SHP77 (cell line): ENCODE data around the gene MESD.
A peak's percentile ranks its signal among the peaks of the same experiment; 100 is the strongest.
"Not testable (repeated sequence)": the region's sequence is repeated elsewhere in the genome, so short reads cannot be mapped to it uniquely, and the experiment has no call there.

Experiments
- DNase-seq, 2 experiments: peaks; one replicate each; lab custom pipeline; 2025; lab: John Stamatoyannopoulos, UW

Gene MESD

DNA sequence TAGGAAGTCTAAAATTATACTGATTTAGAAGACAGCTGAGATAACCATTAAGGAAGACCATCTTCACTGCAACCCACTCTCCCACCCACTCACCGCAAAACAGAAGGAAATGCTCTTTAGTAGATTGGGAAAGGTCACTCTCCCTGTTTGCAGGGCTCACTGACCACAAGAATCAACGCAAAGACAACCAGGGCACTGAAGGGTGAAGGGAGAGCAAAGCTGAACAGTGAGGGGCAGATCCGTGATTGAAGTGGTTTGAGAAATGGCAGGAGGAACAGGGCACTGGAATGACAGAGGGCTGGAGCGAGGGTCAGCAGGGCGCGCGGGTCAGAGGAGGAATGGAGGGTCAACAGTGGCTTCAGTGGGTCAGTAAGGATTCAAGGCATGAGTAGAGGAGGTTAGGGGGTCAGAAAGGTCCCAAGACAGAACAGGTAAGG lies 520 bp downstream of the MESD start:
- DNase-seq = no peak

DNA sequence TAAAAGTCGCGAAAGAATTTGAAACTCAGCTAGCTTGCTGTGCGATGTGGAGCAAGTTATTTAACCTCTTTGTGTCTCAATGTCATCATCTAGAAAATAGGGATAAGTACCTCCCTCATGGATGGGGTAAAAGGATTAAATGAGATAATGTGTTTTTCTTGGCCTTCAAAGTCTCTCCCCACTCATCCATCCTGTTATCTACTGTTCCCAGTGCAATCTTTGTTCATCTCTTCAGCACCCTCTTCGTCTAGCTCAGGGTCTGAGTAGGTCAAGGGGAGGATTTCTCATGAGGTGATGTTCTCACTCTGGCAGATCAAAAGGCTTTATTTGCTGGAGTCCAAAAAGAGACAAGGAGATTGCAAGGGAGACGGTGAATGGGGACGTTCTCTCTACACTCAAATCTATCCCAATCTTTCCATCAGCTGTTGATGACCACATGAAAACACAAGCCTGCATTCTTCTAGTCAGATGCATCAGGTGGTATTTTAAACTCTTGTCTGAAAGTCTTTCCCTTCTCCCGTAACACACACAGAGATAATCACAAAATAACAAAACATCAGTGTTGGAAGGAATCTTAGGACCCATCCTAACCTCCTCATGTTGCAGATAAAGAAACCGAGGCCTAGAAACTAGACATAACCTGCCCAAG lies 1.3 kb downstream of the MESD start:
- DNase-seq = no peak

DNA sequence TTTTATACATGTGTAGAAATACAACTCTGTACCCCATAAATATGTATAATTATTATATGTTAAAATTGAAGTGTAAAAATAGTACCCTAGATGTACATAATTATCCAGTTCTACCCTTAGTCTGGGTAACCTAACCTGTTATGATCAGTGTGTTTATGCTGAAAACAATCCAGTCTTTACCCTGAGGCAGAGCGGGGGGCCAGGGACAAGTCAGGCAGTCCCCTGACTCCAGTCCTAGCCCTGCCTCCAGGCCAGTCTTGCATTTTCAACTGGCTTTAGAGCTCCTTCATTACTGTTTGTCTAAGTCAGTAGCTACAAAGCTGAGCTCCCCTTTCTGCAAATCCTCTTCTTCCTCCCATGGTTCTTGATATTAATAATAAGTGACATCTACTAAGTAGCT lies 3.1 kb downstream of the MESD start:
- no peak for DNase-seq

DNA sequence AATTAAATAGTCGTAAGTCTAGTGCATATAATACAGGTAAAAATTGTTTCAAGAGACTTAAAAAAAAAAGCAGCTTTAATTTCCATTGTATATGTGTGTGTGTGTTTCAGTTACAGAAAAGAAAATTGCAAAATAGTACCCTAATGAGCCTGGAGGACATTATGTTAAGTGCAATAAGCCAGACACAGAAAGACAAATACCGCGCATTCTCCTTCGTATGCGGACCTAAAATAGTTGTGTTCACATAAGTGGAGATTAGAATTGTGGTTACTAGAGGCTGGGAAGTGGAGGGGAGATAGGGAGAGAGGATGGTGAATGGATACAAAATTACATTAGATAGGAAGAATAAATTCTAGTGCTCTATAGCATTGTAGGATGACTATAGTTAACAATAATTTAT lies 3.6 kb downstream of the MESD start:
- DNase-seq = no peak

DNA sequence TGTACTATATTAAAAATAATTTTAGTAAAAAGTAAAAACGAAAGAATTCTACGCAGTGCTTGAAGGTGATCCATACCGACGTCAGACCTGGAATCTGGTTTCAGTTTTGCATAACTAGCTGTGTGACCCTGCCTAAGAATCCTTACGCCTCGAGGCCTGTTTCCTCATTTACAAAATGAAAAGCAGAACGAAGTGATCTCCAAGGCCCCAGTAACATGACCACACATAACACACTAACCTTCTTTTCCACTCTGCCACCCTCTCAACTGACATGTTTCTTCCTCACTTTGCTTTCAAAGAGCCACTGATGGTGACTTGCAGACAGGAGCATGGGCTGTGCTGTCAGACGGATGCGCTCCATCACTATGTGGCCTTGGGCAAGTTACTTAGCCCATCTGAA lies 4.8 kb downstream of the MESD start:
- no peak for DNase-seq

DNA sequence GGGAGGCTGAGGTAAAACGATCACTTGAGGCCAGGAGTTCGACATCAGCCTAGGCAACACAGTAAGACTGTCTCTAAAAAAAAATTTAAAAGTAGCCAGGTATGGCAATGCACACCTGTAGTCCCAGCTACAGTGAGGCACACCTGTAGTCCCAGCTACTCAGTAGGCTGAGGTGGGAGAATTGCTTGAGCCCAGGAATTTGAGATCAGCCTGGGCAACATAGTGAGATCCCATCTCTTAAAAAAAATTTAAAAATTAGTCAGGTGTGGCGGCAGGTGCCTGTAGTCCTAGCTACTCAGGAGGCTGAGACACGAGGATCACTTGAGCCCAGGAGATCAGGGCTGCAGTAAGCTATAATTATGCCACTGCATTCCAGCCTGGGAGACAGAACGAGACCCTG lies 6.8 kb downstream of the MESD start:
- no peak for DNase-seq

DNA sequence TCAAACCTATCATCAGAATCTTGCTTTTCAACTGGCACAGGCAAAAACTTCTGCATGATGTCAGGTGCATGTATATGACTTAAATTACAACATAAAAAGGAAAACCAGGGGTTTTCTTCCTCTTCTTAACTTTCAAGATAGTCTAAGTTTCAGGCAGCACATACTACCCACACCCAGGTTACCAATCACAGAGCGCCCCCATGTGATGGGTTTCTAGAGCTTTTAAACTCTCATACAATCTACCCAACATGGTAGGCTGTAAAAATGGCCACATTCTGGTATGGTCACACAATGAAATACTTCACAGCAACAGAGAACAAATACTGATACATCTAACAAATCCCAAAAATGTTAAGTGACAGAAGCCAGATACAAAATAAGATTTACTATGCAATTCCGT lies 7.4 kb downstream of the MESD start:
- no peak for DNase-seq

DNA sequence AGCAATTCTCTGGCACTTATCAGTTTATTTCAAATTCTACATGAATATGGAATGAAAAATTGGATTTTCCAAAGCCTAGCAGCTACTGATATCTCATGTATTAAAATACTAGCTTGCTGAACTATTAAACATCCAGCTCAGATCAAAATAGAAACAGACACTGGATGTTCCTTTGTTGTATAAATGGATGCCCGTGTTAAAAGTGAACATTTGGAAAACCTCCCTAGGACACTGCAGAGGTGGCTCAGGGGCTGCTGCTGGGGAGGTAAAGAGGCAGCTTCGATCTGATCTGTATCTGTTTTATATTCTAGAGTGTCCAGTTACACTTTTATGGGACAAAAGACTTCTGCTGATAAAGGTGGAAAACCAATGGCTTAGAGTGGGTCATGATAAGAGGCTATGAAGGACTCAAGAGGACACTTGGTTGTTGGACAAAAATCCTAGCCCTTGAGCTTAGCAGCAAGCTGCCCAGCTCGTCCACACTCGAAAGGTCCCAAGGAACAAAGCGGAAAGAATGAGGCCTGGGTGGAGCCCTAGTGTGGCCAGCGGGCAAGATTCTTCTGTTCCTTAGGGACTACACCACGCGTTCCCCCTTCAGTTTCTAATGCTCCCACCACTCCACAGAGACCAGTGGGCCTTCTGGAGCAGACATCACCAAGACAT lies 9.9 kb downstream of the MESD start:
- DNase-seq = no peak

DNA sequence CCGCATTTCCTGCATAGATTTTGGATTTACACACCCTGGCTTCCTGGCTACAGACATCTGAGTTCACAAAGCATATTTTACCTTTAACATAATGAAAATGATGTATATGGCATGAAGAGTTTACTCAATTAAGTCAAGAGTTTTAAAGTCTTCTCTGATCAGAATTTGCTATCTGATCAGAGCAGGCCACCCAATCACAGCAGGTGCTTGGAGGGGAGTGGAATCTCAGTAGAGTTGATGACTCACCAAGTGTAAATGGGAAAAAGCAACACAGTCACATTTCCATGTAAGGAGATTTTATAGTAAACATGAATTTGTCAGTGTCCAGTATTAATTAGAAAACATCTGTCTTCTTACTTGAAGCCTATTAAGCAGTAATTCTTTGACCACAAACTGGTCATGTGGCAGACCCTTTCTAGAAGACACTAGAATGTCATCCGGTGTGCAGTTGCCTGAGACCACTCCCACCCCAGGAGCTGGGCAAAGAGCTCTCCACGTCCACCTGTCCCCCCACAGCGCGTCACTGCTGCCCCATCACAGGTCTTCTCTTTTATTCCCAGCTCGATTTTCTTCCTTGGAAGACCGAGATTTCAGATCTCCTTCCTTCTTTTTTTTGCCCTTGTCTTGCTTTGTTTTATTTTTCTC lies 10.8 kb downstream of the MESD start:
- DNase-seq = no peak

DNA sequence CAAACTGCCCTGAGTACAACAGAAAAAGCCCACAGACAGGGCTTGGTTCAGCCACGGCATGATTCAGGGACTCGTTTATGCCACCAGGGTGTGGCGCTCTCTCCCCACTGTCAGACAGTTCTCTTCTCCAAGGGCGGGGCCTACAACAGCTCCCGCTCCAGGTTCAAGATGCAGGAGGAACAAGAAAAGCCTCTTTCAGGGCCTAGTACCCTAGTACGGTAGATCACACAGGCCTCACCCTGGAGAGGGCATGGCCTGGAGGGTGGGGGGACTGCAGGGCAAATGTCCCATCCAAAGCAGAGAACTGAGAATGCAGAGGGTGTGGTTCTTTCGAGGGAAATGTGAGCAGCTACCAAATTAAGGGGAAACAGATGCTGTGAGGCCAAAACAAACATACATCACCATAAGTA lies 12.0 kb downstream of the MESD start:
- peak; percentile 51 to 68 for DNase-seq

DNA sequence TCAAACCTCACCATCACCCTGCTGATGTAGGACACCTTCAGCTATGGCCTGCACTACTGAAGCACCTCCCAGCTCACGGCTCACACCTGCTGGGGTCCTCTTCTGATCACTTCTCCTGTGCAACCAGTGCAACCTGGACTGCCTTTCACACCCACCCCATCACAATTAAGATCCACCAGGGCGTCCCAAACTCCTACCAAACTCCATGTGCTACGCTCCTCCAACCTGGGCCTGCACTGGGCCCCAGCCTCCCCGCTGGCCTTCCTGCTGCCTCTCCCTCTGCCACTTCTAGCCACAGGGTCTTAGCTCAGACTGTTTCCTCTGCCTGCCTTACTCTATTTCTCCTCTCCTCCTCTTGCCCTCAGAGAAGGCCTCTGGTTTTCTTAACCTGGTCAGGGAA lies 12.8 kb downstream of the MESD start:
- no peak for DNase-seq

DNA sequence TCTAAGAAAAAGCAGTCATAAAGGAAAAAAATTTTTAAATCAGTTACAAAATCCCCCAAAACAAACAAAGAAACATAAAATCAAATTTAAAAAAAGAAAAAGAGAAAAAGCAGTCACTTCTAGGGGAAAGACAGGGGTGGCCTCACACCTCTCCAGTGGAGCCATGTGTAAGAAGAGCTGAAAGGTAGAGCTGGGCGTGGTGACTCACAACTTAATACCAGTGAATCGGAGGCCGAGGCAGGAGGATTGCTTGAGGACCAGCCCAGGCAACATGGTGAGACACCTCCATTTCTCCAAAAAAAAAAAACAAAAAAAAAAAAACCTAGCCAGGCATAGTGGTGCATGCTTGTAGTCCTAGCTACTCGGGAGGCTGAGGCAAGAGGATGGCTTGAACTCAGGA lies 14.7 kb downstream of the MESD start:
- DNase-seq = no peak

DNA sequence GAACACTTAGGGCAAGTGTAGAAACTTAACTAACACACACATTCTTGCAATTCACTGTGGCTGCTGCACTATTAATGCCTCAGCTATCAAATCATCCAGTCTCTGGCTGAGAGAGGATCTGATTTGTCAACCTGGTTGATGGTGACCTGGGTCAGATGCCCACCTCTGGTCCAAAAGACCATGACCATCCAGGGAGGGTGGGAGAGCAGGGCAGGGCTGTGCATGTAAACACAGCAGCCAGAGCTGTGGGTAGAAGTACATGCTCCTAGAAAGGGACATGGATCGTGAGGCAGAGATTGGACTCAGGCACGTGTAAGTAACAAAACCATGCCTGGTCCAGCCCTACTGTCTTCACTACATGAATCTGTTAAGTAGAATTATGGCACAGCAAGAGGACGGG lies 17.3 kb downstream of the MESD start:
- no peak for DNase-seq

DNA sequence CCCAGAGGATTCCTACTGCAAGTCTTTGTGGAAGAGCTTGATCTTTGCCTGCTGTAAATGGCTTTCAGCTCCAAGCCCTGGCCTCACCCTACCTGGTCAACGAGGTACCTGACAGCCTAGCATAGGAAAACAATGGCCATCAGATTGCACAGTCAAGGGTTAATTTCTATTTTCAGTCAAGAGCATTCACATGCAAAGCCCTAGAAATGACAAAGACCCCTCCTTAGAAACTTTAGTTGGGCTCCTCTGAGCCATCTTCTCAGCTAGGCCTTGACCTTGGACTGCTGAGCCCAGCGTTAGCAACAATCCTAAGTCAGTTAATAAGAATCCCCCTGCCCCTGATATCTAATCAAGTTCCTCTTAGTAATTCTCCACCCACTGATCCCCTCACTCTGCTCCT lies 18.5 kb downstream of the MESD start:
- DNase-seq = no peak

DNA sequence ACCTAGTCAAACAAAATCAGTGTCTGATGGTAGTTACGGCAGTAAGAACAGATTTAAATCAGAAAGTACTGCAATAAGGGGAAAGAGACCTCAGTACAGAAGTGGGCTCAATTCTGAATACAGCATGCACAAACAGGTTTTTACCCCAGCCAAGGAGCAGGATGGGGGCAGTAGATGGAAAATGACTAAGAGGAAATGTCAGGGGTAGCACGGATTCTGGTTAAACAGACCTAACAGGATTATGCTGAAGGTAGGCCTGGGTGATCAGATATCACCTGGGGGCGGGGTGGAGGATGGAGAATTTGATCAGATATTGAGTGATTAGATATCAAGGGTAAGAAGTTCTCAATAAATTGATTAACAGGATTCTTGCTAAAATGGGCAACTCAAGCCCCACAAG lies 19.0 kb downstream of the MESD start:
- DNase-seq = no peak

DNA sequence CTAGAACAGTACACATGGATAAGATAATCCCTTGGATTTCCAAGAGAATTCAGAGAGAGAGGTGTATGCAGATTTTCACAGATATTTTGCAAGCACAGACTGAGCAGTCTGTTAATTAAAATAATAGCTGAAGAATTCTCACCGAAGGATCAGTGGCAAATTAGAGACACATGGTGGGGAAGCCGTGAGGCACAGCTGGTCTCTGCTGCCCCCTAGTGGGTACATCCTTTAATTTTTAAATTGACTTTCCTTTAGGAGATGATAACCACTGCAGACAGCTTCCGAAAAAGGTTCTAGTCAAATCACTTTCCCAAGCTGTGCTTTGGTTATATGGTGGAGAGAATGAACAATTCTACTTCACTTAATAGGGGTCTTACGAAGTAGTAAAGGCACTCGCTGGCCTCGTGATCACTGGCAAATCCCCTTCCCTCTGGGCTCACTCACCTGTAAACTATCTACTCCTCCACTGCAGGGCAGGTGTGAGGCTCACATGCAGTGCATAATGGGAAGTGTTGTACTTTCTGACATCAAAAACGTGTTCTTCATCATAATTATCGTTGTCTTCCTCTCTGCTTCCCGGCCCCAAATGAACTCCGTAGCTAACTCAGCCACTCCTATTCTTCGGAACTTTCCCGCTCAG lies 19.5 kb downstream of the MESD start:
- peak; percentile 18 to 35 for DNase-seq

DNA sequence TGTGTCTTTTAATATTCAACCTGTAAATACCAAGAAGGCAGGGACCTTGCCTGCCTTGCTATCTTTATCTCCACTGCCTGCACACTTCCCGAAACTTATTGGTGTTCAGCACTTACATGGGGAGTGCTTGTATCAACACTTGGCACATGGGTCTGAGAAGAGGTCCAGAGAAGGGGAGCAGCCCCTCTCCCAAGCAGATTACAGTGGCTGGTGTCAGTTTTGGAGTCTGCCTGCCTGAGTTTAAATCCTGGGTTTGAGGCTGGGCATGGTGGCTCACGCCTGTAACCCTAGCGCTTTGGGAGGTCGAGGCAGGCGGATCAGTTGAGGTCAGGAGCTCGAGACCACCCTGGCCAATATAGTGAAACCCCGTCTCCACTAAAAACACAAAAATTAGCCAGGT lies 20.3 kb downstream of the MESD start:
- DNase-seq = no peak

DNA sequence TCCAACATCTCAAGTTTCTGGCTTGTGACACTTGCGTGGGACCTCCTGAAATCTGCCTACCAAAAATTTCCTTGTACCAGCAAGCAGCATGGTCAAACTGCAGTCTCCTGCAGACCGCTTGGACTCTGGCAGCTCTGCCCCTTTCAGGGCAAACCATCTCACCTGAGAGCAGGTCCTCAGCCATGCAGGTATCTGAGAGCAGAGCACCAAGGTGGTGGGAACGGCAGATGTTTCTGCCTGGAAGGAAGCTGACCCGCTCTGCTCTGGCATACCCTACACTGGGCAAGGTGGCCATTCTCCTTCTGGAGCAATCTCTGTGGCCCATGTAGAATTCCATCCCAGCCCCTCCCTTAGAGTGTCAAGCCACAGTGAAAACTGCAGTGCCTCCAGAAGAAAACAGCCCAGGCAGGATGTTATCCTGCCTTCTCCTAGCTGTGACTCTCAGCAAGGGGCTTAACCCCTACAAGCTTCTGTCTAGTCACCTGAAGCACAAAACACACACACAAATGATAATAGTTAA lies 21.6 kb downstream of the MESD start:
- DNase-seq = no peak

DNA sequence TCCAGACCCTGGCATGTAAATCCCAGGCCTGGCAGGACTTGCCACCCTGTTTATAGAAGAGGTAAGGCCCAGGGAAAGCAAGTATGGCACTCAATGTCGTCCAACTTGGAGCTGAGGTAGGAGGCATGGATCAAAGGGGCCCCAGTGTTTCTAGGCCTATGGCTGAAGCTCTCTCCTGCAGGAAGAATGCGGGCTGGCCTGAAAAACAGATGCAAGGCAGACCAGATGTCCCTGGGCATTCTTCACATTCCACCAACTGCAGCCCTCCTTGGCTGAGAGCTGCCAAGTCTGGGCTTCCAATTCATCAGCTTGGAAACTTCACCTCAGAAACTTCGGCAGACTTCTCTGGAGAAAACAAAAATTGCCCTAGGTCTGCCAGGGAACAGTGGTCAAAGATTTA lies 22.2 kb downstream of the MESD start:
- no peak for DNase-seq

DNA sequence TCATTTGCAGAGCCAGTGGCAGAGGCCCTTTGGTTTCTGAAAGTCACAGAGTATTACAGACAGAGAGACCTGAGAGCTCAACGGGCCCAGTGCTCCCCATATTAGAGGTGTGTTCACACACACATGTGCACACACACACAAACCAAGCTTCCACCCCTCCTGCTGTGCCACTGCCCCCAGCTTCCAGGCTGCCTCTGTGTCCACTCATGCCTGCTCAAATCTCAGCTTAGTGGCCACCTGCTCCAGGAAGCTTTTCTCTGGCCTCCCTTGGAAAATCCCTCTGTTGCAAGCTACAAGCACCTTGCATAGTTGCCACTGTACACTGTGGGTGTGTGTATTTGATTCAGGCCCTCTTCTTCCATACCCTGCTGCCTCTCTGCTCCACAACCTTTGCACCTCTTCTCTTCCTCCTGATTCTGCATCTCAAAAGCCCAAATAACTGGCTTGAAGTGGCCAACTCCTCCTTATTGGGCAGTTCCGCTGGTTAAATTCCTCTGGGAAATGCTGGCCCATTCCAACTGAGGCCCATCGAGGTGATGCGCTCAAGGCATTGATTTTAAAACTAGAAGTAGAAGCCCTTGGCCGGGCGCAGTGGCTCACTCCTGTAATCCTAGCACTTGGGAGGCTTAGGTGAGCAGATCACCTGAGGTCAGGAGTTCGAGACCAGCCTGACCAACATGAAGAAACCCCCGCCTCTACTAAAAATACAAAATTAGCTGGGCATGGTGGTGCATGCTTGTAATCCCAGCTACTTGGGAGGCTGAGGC lies 23.0 kb downstream of the MESD start:
- no peak for DNase-seq

DNA sequence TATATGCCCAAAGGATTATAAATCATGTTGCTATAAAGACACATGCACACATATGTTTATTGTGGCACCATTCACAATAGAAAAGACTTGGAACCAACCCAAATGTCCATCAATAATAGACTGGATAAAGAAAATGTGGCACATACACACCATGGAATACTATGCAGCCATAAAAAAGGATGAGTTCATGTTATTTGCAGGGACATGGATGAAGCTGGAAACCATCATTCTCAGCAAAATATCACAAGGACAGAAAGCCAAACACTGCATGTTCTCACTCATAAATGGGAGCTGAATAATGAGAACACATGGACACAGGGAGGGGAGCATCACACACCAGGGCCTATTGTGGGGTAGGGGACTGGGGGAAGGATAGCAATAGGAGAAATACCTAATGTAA lies 24.2 kb downstream of the MESD start:
- not testable (repeated sequence) for DNase-seq

DNA sequence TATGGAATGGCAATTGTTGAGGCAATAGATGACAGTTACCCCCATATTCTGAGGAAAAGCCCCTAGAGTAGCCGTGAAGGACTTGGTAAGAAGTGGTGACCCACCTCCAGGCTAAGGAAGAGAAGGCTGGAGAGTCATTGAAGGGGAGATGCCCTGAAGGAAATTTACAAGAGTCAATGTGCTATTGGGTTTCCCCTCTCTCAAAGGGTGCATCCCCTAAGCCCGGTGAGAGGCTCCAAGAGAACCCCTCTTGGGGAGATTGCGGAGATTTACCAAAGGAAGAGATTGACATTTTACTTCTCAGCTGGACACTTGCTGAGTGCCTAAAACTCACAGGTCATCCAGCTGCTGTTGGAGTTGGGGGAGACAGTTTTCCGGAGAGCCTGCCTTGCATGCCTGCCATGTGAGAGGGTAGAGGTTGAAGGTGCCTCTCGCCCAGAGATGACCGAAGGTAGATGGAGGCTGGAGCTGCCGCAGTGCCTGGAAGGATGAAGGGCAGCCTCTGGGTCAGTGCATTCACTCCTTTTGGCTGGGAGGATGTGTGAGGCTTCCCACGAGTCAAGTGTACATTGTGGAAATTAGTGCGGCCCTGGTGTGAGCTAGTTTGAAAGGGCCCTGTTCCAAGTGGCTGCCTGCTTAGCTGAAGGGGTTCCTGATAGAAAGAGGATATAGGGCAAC lies 30.7 kb downstream of the MESD start:
- no peak for DNase-seq
